ENCODE data around the gene ECT2L. TPM values are rescaled to one million over a fixed set of nuclear protein-coding genes. Genes with fewer than 3 reads are reported as not detected.

Gene ECT2L
- total and polyA plus RNA-seq, 7 experiments from 2014 or later: 0.13 to 0.27 (median 0.15) TPM; not detected in 4

DNA sequence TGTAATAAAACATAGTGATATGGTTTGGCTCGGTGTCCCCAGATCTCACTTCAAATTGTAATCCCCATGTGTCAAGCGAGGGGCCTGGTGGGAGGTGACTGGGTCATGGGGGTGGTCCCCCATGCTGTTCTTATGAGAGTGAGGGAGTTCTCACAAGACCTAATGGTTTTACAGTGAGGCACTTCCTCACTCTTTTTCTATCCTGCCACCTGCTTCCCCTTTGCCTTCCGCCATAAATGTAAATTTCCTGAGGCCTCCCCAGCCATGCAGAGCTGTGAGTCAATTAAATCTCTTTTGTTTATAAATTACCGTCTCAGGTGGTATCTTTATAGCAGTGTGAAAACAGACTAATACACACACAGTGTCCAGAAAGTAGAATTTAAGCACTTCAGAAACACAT, 113.6 kb downstream of the ECT2L start:
- H3K27ac Mint-ChIP-seq: no peak overlapping the region
- no peaks in the 10 kb centered on the region for H3K9me3 ChIP-seq (ENCODE audit: control insufficient read depth in 2 of 3, low read length in 3 of 3)
- H3K27me3 ChIP-seq (ENCODE audit: control insufficient read depth in 2 of 2, insufficient read depth in 2 of 2, low read length in 2 of 2): no peaks in the 10 kb centered on the region

DNA sequence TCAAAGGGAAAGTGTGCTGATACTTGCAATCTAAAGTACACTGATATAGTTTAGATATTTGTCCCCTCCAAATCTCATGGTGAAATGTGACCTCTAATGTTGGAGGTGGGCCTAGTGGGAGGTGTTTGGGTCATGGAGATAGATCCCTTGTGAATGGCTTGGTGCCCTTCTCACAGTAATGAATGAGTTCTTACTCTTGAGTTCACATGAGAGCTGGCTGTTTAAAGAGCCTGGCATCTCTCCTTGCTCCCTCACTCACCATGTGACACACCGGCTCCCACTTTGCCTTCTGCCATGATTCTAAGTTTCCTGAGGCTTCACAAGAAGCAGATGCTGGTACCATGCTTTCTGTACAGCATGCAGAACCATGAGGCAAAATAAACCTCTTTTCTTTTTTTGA, 114.1 kb downstream of the ECT2L start:
- Mint-ChIP-seq H3K27ac (no peak overlapping the region), H3K4me3 (no peak overlapping the region), H3K36me3 (peaks cover 34 to 82% (median 62%) of the 10 kb centered on the region in 5 donors), H3K9me3 (no peaks in the 10 kb centered on the region), H3K27me3 (no peaks in the 10 kb centered on the region), H3K4me1 (peaks cover 0 to 5% (median 0%) of the 10 kb centered on the region in 7 donors)
- Histone ChIP-seq H3K9me3 (ENCODE audit: control insufficient read depth in 2 of 3, low read length in 3 of 3) (no peaks in the 10 kb centered on the region), H3K4me3 (ENCODE audit: low read length) (no peak overlapping the region), H3K36me3 (ENCODE audit: control insufficient read depth in 2 of 3, insufficient read depth in 3 of 3, low read length in 3 of 3) (peaks cover 0 to 82% (median 23%) of the 10 kb centered on the region in 3 experiments), H3K27ac (ENCODE audit: low read depth, low read length) (no peak overlapping the region), H3K4me1 (ENCODE audit: control insufficient read depth in 2 of 2, insufficient read depth in 2 of 2, low read length in 2 of 2) (no peaks in the 10 kb centered on the region), H3K27me3 (ENCODE audit: control insufficient read depth in 2 of 2, insufficient read depth in 2 of 2, low read length in 2 of 2) (no peaks in the 10 kb centered on the region)
- intact Hi-C loops (cut with micrococcal nuclease): no loop called here
- ATAC-seq (no peak), DNase-seq (no peak)
- POLR2A ChIA-PET: no interaction called here
- CTCF ChIA-PET: no interaction called here

More for the DNA sequence above, 113.6 kb downstream of the ECT2L start:
- DNase-seq (no peak), ATAC-seq (no peak)
- no peak overlapping the region for H3K4me3 Mint-ChIP-seq
- ChIA-PET POLR2A (no interaction called here), CTCF (no interaction called here)
- H3K4me1 Mint-ChIP-seq: peaks cover 0 to 5% (median 0%) of the 10 kb centered on the region in 7 donors
- no peaks in the 10 kb centered on the region for H3K9me3 Mint-ChIP-seq
- peaks cover 31 to 82% (median 64%) of the 10 kb centered on the region in 5 donors for H3K36me3 Mint-ChIP-seq
- H3K27me3 Mint-ChIP-seq: no peaks in the 10 kb centered on the region
- Histone ChIP-seq H3K4me3 (ENCODE audit: low read length) (no peak overlapping the region), H3K4me1 (ENCODE audit: control insufficient read depth in 2 of 2, insufficient read depth in 2 of 2, low read length in 2 of 2) (no peaks in the 10 kb centered on the region), H3K27ac (ENCODE audit: low read depth, low read length) (no peak overlapping the region), H3K36me3 (ENCODE audit: control insufficient read depth in 2 of 3, insufficient read depth in 3 of 3, low read length in 3 of 3) (peaks cover 0 to 82% (median 23%) of the 10 kb centered on the region in 3 experiments)
- intact Hi-C loops (cut with micrococcal nuclease): no loop called here

DNA sequence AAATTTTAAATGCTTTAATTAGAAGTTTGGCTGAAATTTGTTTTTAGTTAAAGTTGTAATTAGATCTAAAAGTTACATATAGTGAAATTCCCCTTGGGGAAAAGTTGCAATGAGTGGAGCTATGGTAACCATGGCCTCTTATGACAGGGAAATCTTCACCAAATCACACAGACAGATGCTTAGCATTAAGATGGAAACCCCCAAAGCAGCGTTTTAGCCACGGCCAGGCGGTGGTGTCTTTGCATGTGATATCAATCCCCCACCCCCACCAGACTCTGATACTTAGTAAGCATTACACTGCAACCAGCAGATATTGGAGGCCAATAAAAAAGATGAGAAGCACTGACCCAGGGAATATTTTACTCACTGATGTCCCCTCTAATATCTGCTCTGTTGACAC, 116.4 kb downstream of the ECT2L start:
- peaks cover 0 to 80% (median 24%) of the 10 kb centered on the region in 3 experiments for H3K36me3 ChIP-seq (ENCODE audit: control insufficient read depth in 2 of 3, insufficient read depth in 3 of 3, low read length in 3 of 3)
- intact Hi-C loops (cut with micrococcal nuclease): no loop called here
- H3K4me1 ChIP-seq (ENCODE audit: control insufficient read depth in 2 of 2, insufficient read depth in 2 of 2, low read length in 2 of 2): no peaks in the 10 kb centered on the region
- peaks cover 29 to 76% (median 56%) of the 10 kb centered on the region in 5 donors for H3K36me3 Mint-ChIP-seq
- ATAC-seq (no peak), DNase-seq (no peak)
- no peaks in the 10 kb centered on the region for H3K9me3 Mint-ChIP-seq
- ChIA-PET CTCF (no interaction called here), POLR2A (no interaction called here)
- H3K4me3 Mint-ChIP-seq: no peak overlapping the region
- H3K9me3 ChIP-seq (ENCODE audit: control insufficient read depth in 2 of 3, low read length in 3 of 3): no peaks in the 10 kb centered on the region
- H3K27ac Mint-ChIP-seq: peak overlapping the region in 2 of 9 donors; percentile 26 to 46
- no peaks in the 10 kb centered on the region for H3K27me3 Mint-ChIP-seq
- H3K4me1 Mint-ChIP-seq: peaks cover 0 to 5% (median 0%) of the 10 kb centered on the region in 7 donors
- H3K27ac ChIP-seq (ENCODE audit: low read depth, low read length): no peak overlapping the region
- H3K4me3 ChIP-seq (ENCODE audit: low read length): no peak overlapping the region
- no peaks in the 10 kb centered on the region for H3K27me3 ChIP-seq (ENCODE audit: control insufficient read depth in 2 of 2, insufficient read depth in 2 of 2, low read length in 2 of 2)

DNA sequence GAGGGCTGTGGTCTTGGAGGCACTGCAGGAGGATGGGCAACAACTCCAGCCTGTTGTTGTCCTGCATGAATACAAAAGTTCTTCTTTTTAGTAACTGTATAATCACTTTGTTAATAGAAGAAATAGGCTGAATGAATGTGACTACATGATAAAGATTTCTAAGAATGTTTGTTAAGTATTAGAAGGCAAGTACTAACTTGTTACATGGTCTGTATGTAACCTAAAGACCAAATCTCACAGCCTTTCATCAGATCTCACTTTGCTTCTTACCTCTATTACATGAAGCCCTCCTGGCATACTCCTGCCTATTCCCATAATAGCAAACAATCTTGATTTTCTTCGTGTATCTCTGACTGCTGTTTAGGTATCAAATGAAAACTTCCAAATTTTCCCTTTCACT, 118.8 kb downstream of the ECT2L start:
- Mint-ChIP-seq H3K27ac (peak overlapping the region in 1 of 9 donors; percentile 56), H3K4me1 (peaks cover 0 to 5% (median 0%) of the 10 kb centered on the region in 7 donors), H3K27me3 (no peaks in the 10 kb centered on the region), H3K4me3 (no peak overlapping the region), H3K36me3 (peaks cover 26 to 66% (median 52%) of the 10 kb centered on the region in 5 donors), H3K9me3 (no peaks in the 10 kb centered on the region)
- H3K4me1 ChIP-seq (ENCODE audit: control insufficient read depth in 2 of 2, insufficient read depth in 2 of 2, low read length in 2 of 2): no peaks in the 10 kb centered on the region
- intact Hi-C loops (cut with micrococcal nuclease): no loop called here
- ChIA-PET POLR2A (no interaction called here), CTCF (no interaction called here)
- DNase-seq (no peak), ATAC-seq (no peak)
- peaks cover 0 to 78% (median 23%) of the 10 kb centered on the region in 3 experiments for H3K36me3 ChIP-seq (ENCODE audit: control insufficient read depth in 2 of 3, insufficient read depth in 3 of 3, low read length in 3 of 3)
- H3K9me3 ChIP-seq (ENCODE audit: control insufficient read depth in 2 of 3, low read length in 3 of 3): no peaks in the 10 kb centered on the region
- H3K27me3 ChIP-seq (ENCODE audit: control insufficient read depth in 2 of 2, insufficient read depth in 2 of 2, low read length in 2 of 2): no peaks in the 10 kb centered on the region
- no peak overlapping the region for H3K27ac ChIP-seq (ENCODE audit: low read depth, low read length)
- no peak overlapping the region for H3K4me3 ChIP-seq (ENCODE audit: low read length)

DNA sequence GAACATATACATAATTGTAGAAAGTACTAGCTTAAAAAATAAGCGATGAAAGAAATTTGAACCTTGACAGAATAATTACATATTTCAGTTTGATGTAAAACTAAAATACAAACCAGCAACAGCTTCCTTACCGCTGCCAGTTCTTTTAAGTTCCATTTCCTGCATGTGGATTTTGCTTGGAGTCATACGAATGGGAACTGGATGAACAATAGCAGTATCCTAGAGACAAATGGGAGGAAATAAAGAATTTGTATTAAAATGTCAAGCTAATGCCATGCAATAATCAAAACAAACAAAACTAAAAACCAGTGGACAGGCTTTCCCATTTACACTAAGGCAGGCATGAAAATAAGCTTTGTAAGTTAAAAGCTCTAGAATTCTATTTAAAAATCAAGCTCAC, 125.0 kb downstream of the ECT2L start:
- POLR2A ChIA-PET: no interaction called here
- peaks cover 7 to 30% (median 14%) of the 10 kb centered on the region in 3 experiments for H3K36me3 ChIP-seq (ENCODE audit: control insufficient read depth in 2 of 3, insufficient read depth in 3 of 3, low read length in 3 of 3)

DNA sequence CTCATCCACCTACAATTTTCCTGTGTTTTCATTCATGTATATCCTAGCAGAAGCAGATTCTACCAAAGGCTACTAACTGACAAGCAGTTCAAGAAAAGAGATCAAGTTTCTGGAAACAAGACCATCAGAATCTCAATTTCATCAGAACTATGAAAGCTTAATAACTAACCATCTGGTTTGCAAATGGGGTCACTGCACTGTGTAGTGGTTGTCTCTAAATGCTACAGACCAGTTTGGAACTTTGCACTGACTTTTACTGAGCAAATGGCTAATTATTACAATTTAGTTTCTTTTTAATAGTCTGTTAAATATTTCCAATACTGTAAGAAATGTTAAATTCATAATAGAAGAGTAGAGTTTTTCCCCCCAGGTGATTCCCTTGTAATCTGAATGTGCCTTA, 127.7 kb downstream of the ECT2L start:
- H3K4me1 Mint-ChIP-seq: no peaks in the 10 kb centered on the region
- POLR2A ChIA-PET: no interaction called here
- Histone ChIP-seq H3K9me3 (ENCODE audit: control insufficient read depth in 2 of 3, low read length in 3 of 3) (no peaks in the 10 kb centered on the region), H3K36me3 (ENCODE audit: control insufficient read depth in 2 of 3, insufficient read depth in 3 of 3, low read length in 3 of 3) (peaks cover 3 to 21% (median 7%) of the 10 kb centered on the region in 3 experiments), H3K4me3 (ENCODE audit: low read length) (no peak overlapping the region), H3K27me3 (ENCODE audit: control insufficient read depth in 2 of 2, insufficient read depth in 2 of 2, low read length in 2 of 2) (no peaks in the 10 kb centered on the region), H3K4me1 (ENCODE audit: control insufficient read depth in 2 of 2, insufficient read depth in 2 of 2, low read length in 2 of 2) (no peaks in the 10 kb centered on the region), H3K27ac (ENCODE audit: low read depth, low read length) (no peak overlapping the region)
- no peak overlapping the region for H3K4me3 Mint-ChIP-seq
- no peak for DNase-seq
- H3K27ac Mint-ChIP-seq: no peak overlapping the region
- H3K9me3 Mint-ChIP-seq: no peaks in the 10 kb centered on the region
- H3K27me3 Mint-ChIP-seq: no peaks in the 10 kb centered on the region
- CTCF ChIA-PET: no interaction called here
- intact Hi-C loops (cut with micrococcal nuclease): no loop called here
- no peak for ATAC-seq
- H3K36me3 Mint-ChIP-seq: peaks cover 4 to 38% (median 16%) of the 10 kb centered on the region in 5 donors

More for the DNA sequence above, 125.0 kb downstream of the ECT2L start:
- Histone ChIP-seq H3K9me3 (ENCODE audit: control insufficient read depth in 2 of 3, low read length in 3 of 3) (no peaks in the 10 kb centered on the region), H3K27me3 (ENCODE audit: control insufficient read depth in 2 of 2, insufficient read depth in 2 of 2, low read length in 2 of 2) (no peaks in the 10 kb centered on the region), H3K4me3 (ENCODE audit: low read length) (no peak overlapping the region), H3K27ac (ENCODE audit: low read depth, low read length) (no peak overlapping the region), H3K4me1 (ENCODE audit: control insufficient read depth in 2 of 2, insufficient read depth in 2 of 2, low read length in 2 of 2) (no peaks in the 10 kb centered on the region)
- peaks cover 4 to 28% (median 15%) of the 10 kb centered on the region in 5 donors for H3K36me3 Mint-ChIP-seq
- H3K27me3 Mint-ChIP-seq: no peaks in the 10 kb centered on the region
- CTCF ChIA-PET: no interaction called here
- no peak overlapping the region for H3K4me3 Mint-ChIP-seq
- no peaks in the 10 kb centered on the region for H3K9me3 Mint-ChIP-seq
- ATAC-seq: no peak
- no peaks in the 10 kb centered on the region for H3K4me1 Mint-ChIP-seq
- no peak overlapping the region for H3K27ac Mint-ChIP-seq
- DNase-seq: no peak
- intact Hi-C loops (cut with micrococcal nuclease): no loop called here

DNA sequence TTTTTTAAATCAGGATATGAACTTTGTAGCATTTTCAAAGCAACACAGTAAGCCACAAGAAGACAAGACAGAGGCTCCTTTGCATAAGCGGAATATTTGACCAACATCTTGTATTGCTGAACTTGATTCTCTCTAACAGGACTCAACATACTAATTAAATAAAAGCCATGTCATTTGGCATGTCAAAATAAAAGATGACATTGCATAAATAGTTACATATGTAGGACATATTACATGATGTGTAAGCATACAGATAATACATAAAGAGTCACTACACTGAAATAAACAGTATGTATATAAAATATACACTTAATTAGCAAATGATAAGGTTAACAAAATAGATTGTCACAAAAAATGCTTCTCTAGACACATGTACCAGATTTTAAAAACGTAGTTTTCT, 129.9 kb downstream of the ECT2L start:
- CTCF ChIA-PET: no interaction called here
- intact Hi-C loops (cut with micrococcal nuclease): no loop called here
- H3K4me3 ChIP-seq (ENCODE audit: low read length): no peak overlapping the region

More for the DNA sequence above, 129.9 kb downstream of the ECT2L start:
- DNase-seq: no peak
- Histone ChIP-seq H3K27me3 (ENCODE audit: control insufficient read depth in 2 of 2, insufficient read depth in 2 of 2, low read length in 2 of 2) (no peaks in the 10 kb centered on the region), H3K4me1 (ENCODE audit: control insufficient read depth in 2 of 2, insufficient read depth in 2 of 2, low read length in 2 of 2) (no peaks in the 10 kb centered on the region), H3K9me3 (ENCODE audit: control insufficient read depth in 2 of 3, low read length in 3 of 3) (no peaks in the 10 kb centered on the region), H3K36me3 (ENCODE audit: control insufficient read depth in 2 of 3, insufficient read depth in 3 of 3, low read length in 3 of 3) (peaks cover 2 to 14% (median 3%) of the 10 kb centered on the region in 3 experiments), H3K27ac (ENCODE audit: low read depth, low read length) (no peak overlapping the region)
- peaks cover 4 to 38% (median 20%) of the 10 kb centered on the region in 5 donors for H3K36me3 Mint-ChIP-seq
- peaks cover 0 to 4% (median 0%) of the 10 kb centered on the region in 7 donors for H3K4me1 Mint-ChIP-seq
- no peaks in the 10 kb centered on the region for H3K9me3 Mint-ChIP-seq
- H3K4me3 Mint-ChIP-seq: no peak overlapping the region
- H3K27ac Mint-ChIP-seq: no peak overlapping the region
- ATAC-seq: no peak
- H3K27me3 Mint-ChIP-seq: no peaks in the 10 kb centered on the region
- POLR2A ChIA-PET: no interaction called here
